Raji (cell line): ENCODE results near the gene LCLAT1.

ENCODE experiments used
- POLR2A ChIP-seq: IDR thresholded peaks from 2 replicates; pipeline ENCODE4 v1.6.1; 2011; ENCODE audit warnings: low read depth, low read length, control low read depth; ENCODE audit not compliant: insufficient read depth

The LCLAT1 gene

DNA sequence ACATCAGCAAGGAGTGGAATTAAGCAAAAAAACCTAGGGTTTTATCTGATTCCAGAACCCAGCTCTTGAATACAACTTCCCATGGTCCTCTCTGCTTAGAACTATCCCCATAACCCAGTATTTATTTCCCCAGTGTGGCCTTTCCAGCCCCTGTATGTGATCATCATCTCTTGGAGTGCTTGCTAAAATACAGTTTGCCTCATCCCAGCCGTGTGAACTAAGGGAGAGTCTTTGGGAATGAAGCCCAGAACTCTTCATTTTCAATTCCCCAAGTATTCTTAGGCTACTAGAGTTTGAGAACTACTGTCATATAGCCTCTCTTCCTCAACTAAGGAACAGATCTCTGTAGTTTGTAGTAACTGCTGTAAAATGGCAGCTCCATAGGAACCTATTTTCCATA lies 173.1 kb downstream of the LCLAT1 start:
- no peak for TF ChIP-seq POLR2A

DNA sequence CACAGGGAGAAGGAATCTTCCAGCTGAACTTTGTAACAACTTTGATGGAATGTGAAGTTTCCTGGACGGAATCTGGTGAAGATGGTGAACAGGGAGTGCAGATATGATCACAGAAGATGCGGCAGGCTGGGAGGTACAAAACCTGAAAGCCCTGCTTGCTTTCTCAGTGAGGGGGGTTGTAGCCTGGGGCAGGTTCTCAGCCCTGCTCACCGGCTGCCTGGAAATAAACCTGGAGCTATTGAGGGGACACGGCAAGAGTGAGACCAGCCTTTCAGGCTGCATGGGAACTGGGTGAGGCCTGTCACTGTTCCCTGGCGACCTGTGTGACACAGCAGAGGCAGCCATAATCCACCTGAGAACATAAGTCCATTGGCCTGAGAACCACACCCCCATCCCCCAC lies 174.8 kb downstream of the LCLAT1 start:
- TF ChIP-seq POLR2A = no peak

GRCh38 chr2:30622452-30622851 lies 175.4 kb downstream of the LCLAT1 start:
- TF ChIP-seq POLR2A = no peak

- TF ChIP-seq POLR2A = no peak
These were observed 178.2 kb downstream of the LCLAT1 start for GRCh38 chr2:30625276-30625675.

DNA sequence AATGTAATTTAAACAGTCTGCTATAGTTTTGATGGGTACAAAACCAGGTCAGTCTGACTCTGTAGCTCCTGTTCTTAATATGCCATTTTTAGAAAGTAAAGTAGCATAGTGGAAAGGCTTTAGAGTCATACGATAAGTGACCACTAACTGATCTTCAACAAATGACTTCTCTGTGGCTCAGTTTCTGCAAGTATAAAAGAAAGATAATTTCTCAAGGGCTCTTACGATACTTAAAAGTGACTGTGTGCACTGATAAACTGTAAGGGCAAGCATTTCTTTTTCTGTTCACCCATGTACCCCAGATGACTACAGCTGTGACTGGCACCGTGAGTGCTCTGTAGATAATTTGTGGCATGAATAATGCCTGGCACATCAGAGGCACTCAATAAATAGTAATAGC lies 178.7 kb downstream of the LCLAT1 start:
- TF ChIP-seq POLR2A = no peak

GRCh38 chr2:30626397-30626796 lies 179.4 kb downstream of the LCLAT1 start:
- TF ChIP-seq POLR2A = no peak

DNA sequence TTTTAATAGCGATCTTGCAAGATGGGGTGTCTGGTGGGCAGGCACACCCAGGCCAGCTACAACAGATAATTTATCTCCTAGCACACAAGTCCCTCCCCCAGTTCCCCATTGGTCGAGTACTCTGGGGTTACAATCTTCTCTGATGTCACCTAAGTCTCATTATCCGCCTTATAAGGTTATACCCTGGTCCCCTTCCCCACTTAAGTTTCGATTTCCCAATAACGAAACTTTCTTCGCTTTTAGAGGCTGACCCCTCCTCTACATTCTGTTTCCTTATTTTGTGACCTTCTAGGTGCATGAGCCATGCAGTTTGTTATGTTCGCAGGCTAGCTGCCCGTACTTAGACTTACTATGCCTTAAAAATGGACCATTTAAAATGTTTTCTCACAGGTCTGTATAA lies 180.1 kb downstream of the LCLAT1 start:
- no peak for TF ChIP-seq POLR2A

DNA sequence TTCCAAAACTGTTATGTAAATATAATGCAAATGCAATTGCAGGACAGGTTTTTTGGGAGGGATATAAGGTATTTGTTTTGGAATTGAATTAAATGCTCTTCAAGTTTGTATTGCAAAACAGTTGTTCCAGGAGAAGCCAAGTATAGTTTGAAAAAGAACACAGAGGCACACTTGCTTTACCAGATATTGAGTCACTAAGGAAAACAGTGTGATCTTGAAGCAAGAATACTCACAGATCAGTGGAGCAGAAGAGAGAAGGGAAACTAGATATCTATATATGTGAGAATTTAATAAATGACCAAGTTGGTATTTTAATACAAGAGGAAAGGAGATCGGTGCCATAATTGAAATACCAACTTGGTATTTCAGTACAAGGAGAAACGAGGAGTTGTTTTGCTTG lies 181.3 kb downstream of the LCLAT1 start:
- no peak for TF ChIP-seq POLR2A

GRCh38 chr2:30629866-30630265 lies 182.8 kb downstream of the LCLAT1 start:
- no peak for TF ChIP-seq POLR2A

DNA sequence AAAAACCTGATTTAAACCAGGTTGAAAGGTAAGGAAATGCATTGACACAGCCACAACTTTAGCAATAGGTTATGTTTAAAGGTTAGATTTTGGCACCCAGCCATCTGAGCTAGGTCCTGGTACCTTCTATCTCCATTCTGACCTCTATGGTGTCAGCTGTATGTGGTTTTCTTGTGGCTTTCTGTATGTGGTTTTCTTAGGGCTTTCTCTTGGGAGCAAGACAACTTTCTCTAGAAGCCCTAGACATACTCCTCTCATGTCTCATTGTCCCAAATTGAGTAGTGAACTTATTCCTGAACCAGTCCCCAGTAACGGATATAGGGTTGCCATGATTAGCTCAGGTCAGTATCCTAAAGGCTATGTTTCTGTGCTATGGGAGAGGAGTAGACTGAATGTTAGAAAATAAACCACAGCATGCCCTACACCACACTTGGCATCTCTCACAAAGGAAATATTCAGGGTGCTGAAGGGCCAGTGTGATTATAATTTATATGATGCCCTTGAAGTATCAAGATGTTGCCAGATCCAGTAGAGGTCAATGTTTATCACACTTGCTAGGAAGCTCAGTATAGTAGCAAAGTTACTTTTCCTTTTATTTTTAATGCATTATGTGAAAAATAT lies 184.1 kb downstream of the LCLAT1 start:
- TF ChIP-seq POLR2A = no peak

DNA sequence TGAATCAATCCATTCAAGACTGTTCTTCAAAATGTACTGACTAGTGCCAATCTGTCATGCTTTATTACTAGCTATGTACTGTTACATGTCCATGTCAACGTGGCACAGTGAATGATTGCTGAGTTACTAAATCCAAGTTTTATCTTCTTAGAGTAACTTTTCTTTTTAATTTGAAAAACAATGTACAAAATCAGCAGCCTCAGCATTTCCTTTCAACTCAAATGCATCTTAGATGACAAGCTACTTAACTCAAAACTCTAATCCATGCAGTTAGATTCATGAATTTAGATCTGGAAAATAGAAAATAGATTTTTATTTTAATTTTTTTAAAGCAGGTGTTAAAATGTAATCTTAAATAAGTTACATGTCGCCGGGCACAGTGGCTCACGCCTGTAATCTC lies 186.0 kb downstream of the LCLAT1 start:
- no peak for TF ChIP-seq POLR2A

DNA sequence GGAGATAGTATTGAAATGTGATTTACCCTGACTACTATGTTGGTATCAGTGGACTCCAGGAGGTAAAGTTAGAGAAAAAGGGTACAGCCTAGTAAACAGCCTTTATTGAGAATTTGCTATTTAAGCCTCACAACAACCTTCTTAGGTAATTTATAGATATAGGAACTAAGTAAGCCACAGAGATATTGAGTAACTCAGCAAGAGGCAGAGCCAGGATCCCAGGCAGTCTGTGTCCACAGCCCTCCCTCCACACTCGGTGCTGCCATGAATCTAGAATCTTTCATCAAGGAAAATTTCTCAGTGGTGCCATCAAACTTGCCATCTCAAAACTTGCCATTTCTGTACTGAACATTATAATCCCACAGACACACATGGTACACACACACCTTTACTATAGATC lies 189.3 kb downstream of the LCLAT1 start:
- no peak for TF ChIP-seq POLR2A

DNA sequence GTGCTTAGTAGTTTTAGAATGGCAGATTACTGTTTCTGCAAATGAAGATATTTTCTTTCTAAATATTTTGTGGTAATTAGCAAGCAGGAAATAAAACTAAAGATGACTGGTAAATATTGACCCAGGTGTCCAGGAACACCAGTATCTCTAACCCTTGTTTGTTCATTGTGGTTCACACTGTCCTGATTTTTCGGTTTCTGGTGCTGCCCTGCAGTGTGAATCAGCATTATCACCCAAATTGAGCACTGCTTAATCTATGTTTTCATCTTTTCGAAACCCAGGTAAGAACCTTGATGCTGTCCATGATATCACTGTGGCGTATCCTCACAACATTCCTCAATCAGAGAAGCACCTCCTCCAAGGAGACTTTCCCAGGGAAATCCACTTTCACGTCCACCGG lies 192.8 kb downstream of the LCLAT1 start:
- TF ChIP-seq POLR2A = no peak

DNA sequence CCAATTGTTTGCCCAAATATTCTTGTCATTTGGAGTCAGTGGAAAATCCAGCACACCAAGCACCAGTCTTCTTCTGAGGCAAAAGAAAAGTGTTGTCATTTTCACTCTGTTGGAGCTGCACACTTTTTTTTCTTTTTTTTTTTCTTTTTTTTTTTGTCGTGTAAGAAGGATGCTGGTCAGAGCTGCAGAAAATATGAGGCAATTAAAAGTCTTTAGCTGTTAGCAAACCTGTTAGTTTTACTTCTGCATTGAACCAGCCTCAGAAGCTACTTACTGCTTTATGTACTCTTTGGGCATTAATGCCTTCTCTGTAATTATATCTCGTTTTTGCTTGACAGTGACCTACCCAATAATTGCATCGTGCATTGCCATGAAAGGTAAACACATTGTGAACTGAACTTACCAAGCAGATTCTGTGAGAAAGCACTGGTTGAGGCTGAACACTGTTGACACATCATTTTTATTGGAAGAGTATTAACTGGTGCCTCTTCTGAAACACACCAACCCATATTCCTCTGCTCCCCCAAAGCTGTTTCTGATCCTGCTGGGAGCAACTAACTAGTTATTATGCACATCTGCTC lies 194.8 kb downstream of the LCLAT1 start:
- no peak for TF ChIP-seq POLR2A

DNA sequence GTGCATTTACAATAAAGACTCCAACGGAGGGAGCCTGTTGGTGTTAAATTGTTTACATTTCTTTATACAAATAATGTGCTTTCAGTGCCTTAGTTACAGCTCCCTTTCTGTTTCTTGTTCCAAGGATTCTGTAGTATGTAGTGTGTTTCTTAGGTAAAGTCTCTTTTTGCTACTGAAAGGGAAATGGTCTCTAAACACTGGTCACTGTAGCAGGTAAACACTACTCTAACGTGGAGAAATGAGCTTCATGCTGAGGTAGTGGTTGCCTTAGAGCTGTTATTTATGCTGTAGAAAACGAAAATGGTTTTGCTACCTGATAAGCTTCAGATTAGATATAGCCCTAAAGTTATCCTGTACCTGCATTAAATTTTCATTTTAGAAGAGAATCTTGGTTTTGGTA lies 196.6 kb downstream of the LCLAT1 start:
- no peak for TF ChIP-seq POLR2A

GRCh38 chr2:30645081-30645744 lies 198.2 kb downstream of the LCLAT1 start:
- no peak for TF ChIP-seq POLR2A

- no peak for TF ChIP-seq POLR2A
These were observed 198.7 kb downstream of the LCLAT1 start for GRCh38 chr2:30645745-30646119.
